Natural killer cell treated with Interleukin-12 subunit alpha and Interleukin-12 subunit beta and Interleukin-15 and Interleukin-18, amount 100 ng/mL, for 72 hours (primary cell): ENCODE results near the gene BCL2L15. TPM values are rescaled to one million over a fixed set of nuclear protein-coding genes. Genes with fewer than 3 reads are reported as not detected.

Experiments used
- ATAC-seq, 2 donors: fragments of 150-1000 bp; cut with Tn5 transposase in 1 of 2; sonication (Bioruptor Pico), chemical (Tn5 transposase) in 1 of 2; 2 replicates each; pipeline ENCODE4 v1.10.0; 2021
- DNase-seq: peaks from one replicate; pipeline ENCODE4 v3.0.0; 2022; ENCODE audit warnings: low spot score
- H3K27ac Mint-ChIP-seq, 2 donors: 1 replicate in 1 of 2; 2 replicates in 1 of 2; pipeline ENCODE4 v1.8.0; 2022; ENCODE audit warnings: mixed read lengths in 2 of 2, mild to moderate bottlenecking in 1 of 2, moderate library complexity in 1 of 2
- H3K27me3 Mint-ChIP-seq, 2 donors: 1 replicate in 1 of 2; 2 replicates in 1 of 2; pipeline ENCODE4 v1.8.0; 2022; ENCODE audit warnings: mixed read lengths in 2 of 2
- H3K36me3 Mint-ChIP-seq: one replicate; pipeline ENCODE4 v1.8.0; 2022; ENCODE audit warnings: mixed read lengths
- H3K4me1 Mint-ChIP-seq, 2 donors: 1 replicate in 1 of 2; 2 replicates in 1 of 2; pipeline ENCODE4 v1.8.0; 2022; ENCODE audit warnings: low read depth in 2 of 2, mixed read lengths in 2 of 2, mild to moderate bottlenecking in 1 of 2
- H3K4me3 Mint-ChIP-seq: one replicate; pipeline ENCODE4 v1.8.0; 2022; ENCODE audit warnings: mixed read lengths
- H3K9me3 Mint-ChIP-seq: 2 replicates; pipeline ENCODE4 v1.8.0; 2022; ENCODE audit warnings: mixed read lengths
- total RNA-seq, 2 donors: library from RNA; stranded (reverse); gene quantifications; one replicate each; pipeline ENCODE4 v1.2.3, GENCODE V29; 2022

The BCL2L15 gene
- total RNA-seq, 2 donors from 2014 or later: 1.3 to 3.0 TPM

- peak overlapping the region; percentile 98 for H3K27ac Mint-ChIP-seq
- no peaks in the 10 kb centered on the region for H3K9me3 Mint-ChIP-seq
- no peaks in the 10 kb centered on the region for H3K36me3 Mint-ChIP-seq
- no peak for DNase-seq
- peak; percentile 47 to 67 for ATAC-seq
- H3K4me3 Mint-ChIP-seq: peak overlapping the region; percentile 93
- peaks cover 69 to 85% of the 10 kb centered on the region in 2 donors for H3K4me1 Mint-ChIP-seq
- no peaks in the 10 kb centered on the region for H3K27me3 Mint-ChIP-seq
Measured at GRCh38 chr1:113872219-113872935, 15.0 kb downstream of the BCL2L15 start.

- Mint-ChIP-seq H3K27ac (peak within 1 kb of the TSS; percentile 98), H3K4me3 (peak within 1 kb of the TSS; percentile 93), H3K27me3 (no peaks in the 10 kb centered on the region), H3K36me3 (no peaks in the 10 kb centered on the region), H3K4me1 (peaks cover 67 to 80% of the 10 kb centered on the region in 2 donors), H3K9me3 (no peaks in the 10 kb centered on the region)
- ATAC-seq (peak; percentile 94 to 98), DNase-seq (peak; percentile 89)
Measured at GRCh38 chr1:113871597-113872113, 15.7 kb downstream of the BCL2L15 start, which contains the start of gene PTPN22. PTPN22 (minus strand) TSS chr1:113871712.

- Mint-ChIP-seq H3K27me3 (no peaks in the 10 kb centered on the region), H3K27ac (peak overlapping the region; percentile 98), H3K36me3 (no peaks in the 10 kb centered on the region), H3K9me3 (no peaks in the 10 kb centered on the region), H3K4me1 (peaks cover 66 to 77% of the 10 kb centered on the region in 2 donors), H3K4me3 (peak overlapping the region; percentile 93)
- no peak for ATAC-seq
- no peak for DNase-seq
Measured at GRCh38 chr1:113870778-113871177, 16.6 kb downstream of the BCL2L15 start.

GRCh38 chr1:113868387-113869083, 18.8 kb downstream of the BCL2L15 start:
- H3K36me3 Mint-ChIP-seq: no peaks in the 10 kb centered on the region
- H3K27me3 Mint-ChIP-seq: no peaks in the 10 kb centered on the region
- H3K4me1 Mint-ChIP-seq: peaks cover 57 to 62% of the 10 kb centered on the region in 2 donors
- H3K27ac Mint-ChIP-seq: peak overlapping the region; percentile 98
- no peaks in the 10 kb centered on the region for H3K9me3 Mint-ChIP-seq
- ATAC-seq (no peak), DNase-seq (no peak)
- H3K4me3 Mint-ChIP-seq: peak overlapping the region; percentile 93

- DNase-seq: no peak
- Mint-ChIP-seq H3K4me3 (peak overlapping the region; percentile 15), H3K9me3 (no peaks in the 10 kb centered on the region), H3K27ac (peak overlapping the region; percentile 29 to 74), H3K4me1 (peaks cover 44 to 56% of the 10 kb centered on the region in 2 donors), H3K27me3 (no peaks in the 10 kb centered on the region), H3K36me3 (peaks cover 11% of the 10 kb centered on the region)
- no peak for ATAC-seq
Measured at GRCh38 chr1:113861641-113862040, 25.7 kb downstream of the BCL2L15 start.

- H3K27me3 Mint-ChIP-seq: no peaks in the 10 kb centered on the region
- H3K9me3 Mint-ChIP-seq: no peaks in the 10 kb centered on the region
- H3K4me3 Mint-ChIP-seq: peak overlapping the region; percentile 58
- peak overlapping the region; percentile 29 to 74 for H3K27ac Mint-ChIP-seq
- DNase-seq (no peak), ATAC-seq (no peak)
- H3K4me1 Mint-ChIP-seq: peaks cover 42 to 56% of the 10 kb centered on the region in 2 donors
- H3K36me3 Mint-ChIP-seq: peaks cover 11% of the 10 kb centered on the region
Measured at GRCh38 chr1:113860891-113861290, 26.5 kb downstream of the BCL2L15 start.

GRCh38 chr1:113859478-113860175, 27.8 kb downstream of the BCL2L15 start:
- ATAC-seq: peak; percentile 60 to 78
- no peaks in the 10 kb centered on the region for H3K27me3 Mint-ChIP-seq
- H3K36me3 Mint-ChIP-seq: peaks cover 14% of the 10 kb centered on the region
- H3K9me3 Mint-ChIP-seq: no peaks in the 10 kb centered on the region
- peaks cover 36 to 51% of the 10 kb centered on the region in 2 donors for H3K4me1 Mint-ChIP-seq
- no peak for DNase-seq
- H3K4me3 Mint-ChIP-seq: peak overlapping the region; percentile 53
- peak overlapping the region; percentile 29 to 74 for H3K27ac Mint-ChIP-seq

GRCh38 chr1:113858982-113859381, 28.4 kb downstream of the BCL2L15 start:
- Mint-ChIP-seq H3K36me3 (peaks cover 15% of the 10 kb centered on the region), H3K4me1 (peaks cover 37 to 53% of the 10 kb centered on the region in 2 donors), H3K9me3 (no peaks in the 10 kb centered on the region), H3K27me3 (no peaks in the 10 kb centered on the region), H3K4me3 (peak overlapping the region; percentile 53), H3K27ac (peak overlapping the region; percentile 29 to 74)
- ATAC-seq (no peak), DNase-seq (no peak)

- H3K27ac Mint-ChIP-seq: peak overlapping the region; percentile 29 to 74
- no peak overlapping the region for H3K4me3 Mint-ChIP-seq
- H3K9me3 Mint-ChIP-seq: no peaks in the 10 kb centered on the region
- ATAC-seq (no peak), DNase-seq (no peak)
- H3K27me3 Mint-ChIP-seq: no peaks in the 10 kb centered on the region
- peaks cover 15% of the 10 kb centered on the region for H3K36me3 Mint-ChIP-seq
- peaks cover 35 to 52% of the 10 kb centered on the region in 2 donors for H3K4me1 Mint-ChIP-seq
Measured at GRCh38 chr1:113858418-113858817, 29.0 kb downstream of the BCL2L15 start.

- Mint-ChIP-seq H3K9me3 (no peaks in the 10 kb centered on the region), H3K4me1 (peaks cover 29 to 46% of the 10 kb centered on the region in 2 donors), H3K27me3 (no peaks in the 10 kb centered on the region), H3K4me3 (no peak overlapping the region), H3K36me3 (peaks cover 13% of the 10 kb centered on the region), H3K27ac (peak overlapping the region in 1 of 2 donors; percentile 29)
- DNase-seq (no peak), ATAC-seq (no peak)
Measured at GRCh38 chr1:113857776-113858175, 29.6 kb downstream of the BCL2L15 start.

GRCh38 chr1:113856401-113856790, 31.0 kb downstream of the BCL2L15 start:
- peaks cover 10% of the 10 kb centered on the region for H3K36me3 Mint-ChIP-seq
- peaks cover 20 to 33% of the 10 kb centered on the region in 2 donors for H3K4me1 Mint-ChIP-seq
- no peak for DNase-seq
- ATAC-seq: no peak
- H3K27ac Mint-ChIP-seq: peak overlapping the region; percentile 15 to 57
- H3K27me3 Mint-ChIP-seq: no peaks in the 10 kb centered on the region
- no peak overlapping the region for H3K4me3 Mint-ChIP-seq
- no peaks in the 10 kb centered on the region for H3K9me3 Mint-ChIP-seq

GRCh38 chr1:113855630-113856400, 31.6 kb downstream of the BCL2L15 start:
- H3K4me3 Mint-ChIP-seq: no peak overlapping the region
- H3K9me3 Mint-ChIP-seq: no peaks in the 10 kb centered on the region
- peaks cover 18 to 30% of the 10 kb centered on the region in 2 donors for H3K4me1 Mint-ChIP-seq
- peaks cover 11% of the 10 kb centered on the region for H3K36me3 Mint-ChIP-seq
- ATAC-seq (no peak), DNase-seq (no peak)
- no peaks in the 10 kb centered on the region for H3K27me3 Mint-ChIP-seq
- H3K27ac Mint-ChIP-seq: peak overlapping the region; percentile 15 to 57

GRCh38 chr1:113854234-113854633, 33.1 kb downstream of the BCL2L15 start:
- Mint-ChIP-seq H3K4me3 (no peak overlapping the region), H3K36me3 (peaks cover 13% of the 10 kb centered on the region), H3K4me1 (peaks cover 18 to 26% of the 10 kb centered on the region in 2 donors), H3K27ac (no peak overlapping the region), H3K27me3 (no peaks in the 10 kb centered on the region), H3K9me3 (no peaks in the 10 kb centered on the region)
- DNase-seq (no peak), ATAC-seq (no peak)
